Renal pelvis (tissue), 4 donors: Measurements from ENCODE around the gene MT1B. TPM values are rescaled to one million over a fixed set of nuclear protein-coding genes. Genes with fewer than 3 reads are reported as not detected.

Source experiments
- DNase-seq: peaks from one replicate; pipeline ENCODE4 v3.0.0-alpha.2; 2013
- polyA plus RNA-seq, 3 donors: library from polyadenylated mRNA; unstranded; fragments of 120-200 nt; gene quantifications; one replicate each; pipeline ENCODE4 v1.2.1, GENCODE V29; 2013; ENCODE audit not compliant: insufficient read length in 3 of 3

MT1B gene
- polyA plus RNA-seq, 3 donors, result not detected

DNA sequence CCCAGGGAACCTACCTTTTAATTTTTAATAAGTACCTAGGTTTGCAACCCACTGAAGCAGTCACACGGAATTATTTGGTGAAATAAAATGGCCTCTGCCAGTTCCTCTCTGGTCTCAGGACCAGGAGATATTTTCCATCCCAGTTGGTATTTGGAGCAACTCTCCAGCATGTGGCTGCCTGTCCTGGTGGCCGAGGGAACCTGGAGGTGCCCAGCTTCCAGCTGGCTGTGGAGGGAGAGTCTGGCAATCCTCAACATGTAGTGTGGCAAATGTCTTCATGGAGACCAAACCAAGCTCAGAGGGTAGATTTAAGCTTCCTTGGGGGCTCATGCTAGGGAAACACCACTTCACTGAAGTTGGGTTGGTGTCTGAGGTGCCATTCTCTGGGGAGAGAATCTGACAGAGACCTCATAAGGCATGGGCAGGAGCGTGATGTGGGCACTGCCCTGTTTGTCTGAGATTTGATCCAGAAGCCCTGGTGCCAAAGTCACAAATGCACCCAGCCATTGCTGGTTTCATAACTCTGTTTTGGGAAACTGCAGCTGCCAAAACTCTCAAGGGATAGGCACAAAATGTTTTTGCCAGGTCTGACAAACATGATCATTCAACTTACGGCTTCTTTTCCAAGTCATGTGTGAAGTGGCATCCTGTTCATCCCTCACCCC is 33.4 kb downstream of the MT1B start:
- DNase-seq, result no peak

DNA sequence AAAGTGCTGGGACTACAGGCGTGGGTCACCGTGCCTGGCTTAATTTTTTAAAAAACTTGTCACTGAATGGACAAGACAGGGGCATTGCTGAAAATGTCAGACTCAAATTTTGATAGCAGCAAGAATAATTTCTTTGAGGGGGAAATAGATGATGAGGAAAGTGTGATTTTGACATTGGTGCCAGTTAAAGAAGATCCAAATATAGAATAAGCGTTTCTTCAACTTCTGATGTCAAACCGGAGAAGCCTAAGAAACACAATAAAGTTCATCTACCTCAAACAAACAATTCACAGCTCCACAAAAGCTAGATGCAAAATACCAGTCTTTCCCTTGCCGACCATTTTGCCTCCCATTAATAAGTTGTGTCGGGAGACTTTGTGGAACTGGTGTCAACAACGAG is 35.1 kb downstream of the MT1B start:
- no peak for DNase-seq

GRCh38 chr16:56688762-56689161 is 37.1 kb downstream of the MT1B start:
- DNase-seq, result no peak

DNA sequence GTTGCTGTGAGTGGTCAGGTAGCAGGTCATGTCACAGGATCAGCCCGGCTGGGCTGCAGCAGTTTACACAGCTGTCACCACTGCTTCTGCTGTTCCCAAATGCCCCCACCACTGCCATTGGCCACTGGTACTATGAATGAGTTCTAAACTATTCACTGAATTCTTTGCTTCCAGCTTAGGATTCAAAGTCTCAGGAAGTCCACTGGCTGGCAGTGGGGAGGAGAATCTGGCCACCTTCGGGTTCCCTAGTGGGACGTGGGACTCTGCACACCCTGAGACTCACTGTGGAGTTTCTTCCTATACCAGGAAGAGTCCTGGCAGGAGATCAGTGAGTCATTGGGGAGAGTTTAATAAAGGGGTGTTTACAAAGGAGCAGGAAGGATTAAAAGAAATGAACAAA is 37.5 kb downstream of the MT1B start:
- DNase-seq, result no peak

- DNase-seq, result no peak
These were observed 38.9 kb downstream of the MT1B start for GRCh38 chr16:56690420-56691122.

DNA sequence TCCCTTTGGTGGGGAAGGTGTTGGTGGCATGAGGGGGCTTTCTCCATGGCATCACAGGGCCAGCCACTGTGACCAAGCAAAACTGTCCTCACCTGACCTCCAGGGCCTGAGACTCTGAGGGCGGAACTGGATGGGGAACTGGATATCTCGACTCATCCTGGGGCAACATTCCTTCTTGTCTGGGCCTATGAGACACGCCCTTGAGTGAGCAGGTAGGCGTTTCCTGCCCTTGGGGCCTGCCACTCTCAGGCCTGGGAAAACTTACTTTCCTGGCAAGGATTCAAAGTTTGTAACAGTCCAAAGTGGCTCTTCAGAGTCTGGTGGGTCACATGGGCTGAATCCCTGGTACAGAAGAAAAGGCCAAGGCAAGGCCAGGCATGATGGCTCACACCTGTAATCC is 40.2 kb downstream of the MT1B start:
- peak; percentile 57 for DNase-seq

- DNase-seq, result no peak
These were observed 43.6 kb downstream of the MT1B start for GRCh38 chr16:56695246-56695645.

DNA sequence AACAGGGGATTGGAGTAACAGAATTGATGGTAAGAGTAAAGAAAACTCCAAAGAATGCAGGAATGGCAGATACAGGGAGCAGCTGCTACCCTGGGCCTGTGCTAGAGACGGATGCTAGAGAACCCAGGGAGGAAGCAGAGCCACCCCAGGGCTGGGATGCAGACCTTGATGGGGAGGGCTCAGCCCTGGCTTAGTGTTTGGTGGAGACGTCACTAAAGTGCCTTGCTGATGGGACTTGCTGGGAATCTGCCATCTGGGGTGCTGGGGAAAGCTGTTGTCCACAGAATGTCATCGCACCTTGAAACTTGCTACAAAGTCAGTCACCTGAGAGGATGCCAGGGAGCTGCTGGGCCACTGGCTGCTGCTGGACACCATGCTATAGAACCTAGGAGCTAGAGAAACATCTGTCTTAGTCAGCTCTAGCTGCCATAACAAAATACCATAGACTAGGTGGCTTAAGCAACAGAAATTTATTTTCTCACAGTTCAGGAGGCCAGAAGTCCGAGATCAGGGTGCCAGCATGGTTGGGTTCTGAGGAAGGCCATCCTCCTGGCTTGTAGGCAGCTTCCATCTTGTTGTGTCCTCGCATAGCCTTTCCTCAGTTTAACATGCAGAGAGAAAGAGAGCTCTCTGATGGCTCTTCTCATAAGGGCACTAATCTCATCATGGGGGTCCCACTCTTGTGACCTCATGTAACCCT is 45.9 kb downstream of the MT1B start:
- no peak for DNase-seq

- DNase-seq, result no peak
These were observed 48.5 kb downstream of the MT1B start for GRCh38 chr16:56700195-56700594.

GRCh38 chr16:56700631-56701030 is 48.9 kb downstream of the MT1B start:
- no peak for DNase-seq

- DNase-seq, result no peak
These were observed 49.8 kb downstream of the MT1B start for GRCh38 chr16:56701534-56701933.

Other genes starting within 250 kb of the MT1B start
- gene AMFR, start 226.3 kb upstream of the MT1B start, polyA plus RNA-seq, result 100 to 1,000 TPM; 121 to 138 (median 136) TPM
- 100 to 1,000 TPM; 117 to 129 (median 123) TPM for gene NUDT21, start 200.6 kb upstream of the MT1B start, polyA plus RNA-seq
- 10 to 100 TPM; 34.7 to 42.1 (median 39.8) TPM for gene OGFOD1, start 200.3 kb upstream of the MT1B start, polyA plus RNA-seq
- gene BBS2, start 131.9 kb upstream of the MT1B start, polyA plus RNA-seq, result 100 to 1,000 TPM in 1 of 3 donors, 10 to 100 TPM in 2; 67.3 to 114 (median 97.6) TPM
- gene MT4, start 86.8 kb upstream of the MT1B start, polyA plus RNA-seq, result not detected
- 1 to 10 TPM in 2 of 3 donors, not detected in 1; 1.9 to 2.5 TPM for gene MT3, start 62.4 kb upstream of the MT1B start, polyA plus RNA-seq
- gene MT2A, start 43.3 kb upstream of the MT1B start, polyA plus RNA-seq, result 10 to 100 TPM; 26.6 to 27.3 (median 26.9) TPM
- 10 to 100 TPM; 18.0 to 44.4 (median 23.6) TPM for gene MT1E, start 26.1 kb upstream of the MT1B start, polyA plus RNA-seq
- under 1 TPM in 1 of 3 donors, not detected in 2; 0.26 TPM for gene MT1M, start 19.2 kb upstream of the MT1B start, polyA plus RNA-seq
- not detected for gene MT1A, start 13.2 kb upstream of the MT1B start, polyA plus RNA-seq
- 10 to 100 TPM; 53.1 to 66.4 (median 65.7) TPM for gene MT1F, start 6.1 kb downstream of the MT1B start, polyA plus RNA-seq
- 10 to 100 TPM; 30.1 to 89.3 (median 51.8) TPM for gene MT1G, start 16.2 kb downstream of the MT1B start, polyA plus RNA-seq
- 10 to 100 TPM in 2 of 3 donors, 1 to 10 TPM in 1; 5.8 to 27.8 (median 18.4) TPM for gene MT1H, start 17.9 kb downstream of the MT1B start, polyA plus RNA-seq
- gene MT1X, start 30.6 kb downstream of the MT1B start, polyA plus RNA-seq, result 10 to 100 TPM; 23.6 to 30.3 (median 28.1) TPM
- 10 to 100 TPM; 84.3 to 96.6 (median 89.1) TPM for gene NUP93, start 78.2 kb downstream of the MT1B start, polyA plus RNA-seq
- gene SLC12A3, start 213.3 kb downstream of the MT1B start, polyA plus RNA-seq, result 10 to 100 TPM; 15.8 to 32.0 (median 27.7) TPM